Progenitor cell of endocrine pancreas (in vitro differentiated cells): ENCODE measurements around the gene ATXN3. TPM values are rescaled to one million over a fixed set of nuclear protein-coding genes. Genes with fewer than 3 reads are reported as not detected.

Experiments
- DNase-seq: peaks from one replicate; pipeline ENCODE4 v3.0.0; 2021; ENCODE audit warnings: low spot score; ENCODE audit not compliant: unreplicated experiment
- H3K27ac Mint-ChIP-seq: 2 replicates; pipeline ENCODE4 v1.8.0; 2021; ENCODE audit warnings: mild to moderate bottlenecking, moderate library complexity, mixed read lengths
- H3K27me3 Mint-ChIP-seq: 2 replicates; pipeline ENCODE4 v1.8.0; 2021; ENCODE audit warnings: mixed read lengths
- H3K36me3 Mint-ChIP-seq: 2 replicates; pipeline ENCODE4 v1.8.0; 2022; ENCODE audit warnings: mixed read lengths; ENCODE audit not compliant: insufficient read depth
- H3K4me1 Mint-ChIP-seq: 2 replicates; pipeline ENCODE4 v1.8.0; 2021; ENCODE audit warnings: low read depth, mixed read lengths
- H3K4me3 Mint-ChIP-seq: 2 replicates; pipeline ENCODE4 v1.8.0; 2021; ENCODE audit warnings: low read depth, mild to moderate bottlenecking, moderate library complexity, mixed read lengths
- H3K9me3 Mint-ChIP-seq: 2 replicates; pipeline ENCODE4 v1.8.0; 2021; ENCODE audit warnings: low read depth, mixed read lengths
- long read RNA-seq: library from polyadenylated mRNA; unstranded; transcript quantifications from one replicate; pipeline ENCODE4 v2.0.0, GENCODE V29; 2020
- total RNA-seq: library from RNA; stranded (reverse); gene quantifications from 2 replicates; pipeline ENCODE4 v1.2.1, GENCODE V29; 2021
- TF ChIP-seq, protein P1 (sequence below): fragments of 200-600 bp; sonication (generic); IDR thresholded peaks from one replicate; pipeline ENCODE4 v1.5.0; 2021; ENCODE audit warnings: antibody characterized with exemption, mild to moderate bottlenecking; ENCODE audit not compliant: unreplicated experiment

ATXN3 gene
- 31.9 and 33.4 TPM in 2 replicates for total RNA-seq
- long read RNA-seq, full-length matches to known transcripts: 24 of 48 reads
- long read RNA-seq, partial matches to known transcripts: 1 of 48 reads
- long read RNA-seq, other reads (novel, unspliced or antisense): 23 of 48 reads

DNA sequence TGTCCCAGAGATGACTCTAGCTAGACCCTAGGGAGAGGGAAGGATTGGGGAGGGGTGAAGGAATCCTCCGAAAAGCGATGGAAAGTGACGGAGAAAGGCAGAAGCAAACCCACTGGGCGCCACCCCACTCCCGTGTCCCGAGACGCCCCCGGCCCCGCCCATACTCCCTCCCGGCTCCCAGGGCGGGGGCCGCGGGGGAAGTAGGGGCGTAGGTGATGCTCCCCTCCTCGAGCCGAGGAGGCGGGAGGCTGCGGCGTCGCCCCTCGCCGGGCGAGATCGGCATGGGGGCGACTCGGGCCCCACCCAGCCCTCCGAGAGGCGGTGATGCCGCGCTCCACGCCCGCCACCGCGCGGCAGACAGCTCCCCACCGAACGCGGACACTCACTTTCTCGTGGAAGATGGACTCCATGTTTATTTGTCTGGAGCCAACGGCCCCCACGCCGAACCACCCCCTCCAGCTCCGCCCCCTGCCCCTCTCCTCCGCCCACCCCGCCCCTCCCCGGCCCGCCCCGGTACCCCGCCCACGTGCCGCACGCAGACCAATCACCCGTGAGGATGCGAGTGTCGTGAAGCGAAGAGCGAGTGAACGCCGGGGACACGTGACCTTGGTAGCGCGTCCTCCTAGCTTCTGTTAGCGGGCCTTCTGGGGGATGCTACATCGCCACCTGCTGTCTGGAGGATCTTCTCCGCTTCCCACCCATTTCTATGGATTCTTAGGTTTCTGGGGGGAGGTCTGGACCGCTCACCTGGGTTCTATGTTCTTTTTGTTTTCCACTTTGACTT is at the start of gene ATXN3:
ATXN3 (minus strand) TSS at position 440 of the 784 bp plus-strand sequence; CDS start at position 410, 30 bp downstream.
- H3K4me3 Mint-ChIP-seq: peak within 1 kb of the TSS; percentile 92
- peak; percentile 86 for DNase-seq
- H3K36me3 Mint-ChIP-seq: no peaks in the 10 kb centered on the region
- H3K27ac Mint-ChIP-seq: peak within 1 kb of the TSS; percentile 93
- H3K9me3 Mint-ChIP-seq: no peaks in the 10 kb centered on the region
- peaks cover 11% of the 10 kb centered on the region for H3K4me1 Mint-ChIP-seq
- peaks cover 7% of the 10 kb centered on the region for H3K27me3 Mint-ChIP-seq
- TF ChIP-seq, protein P1, sequence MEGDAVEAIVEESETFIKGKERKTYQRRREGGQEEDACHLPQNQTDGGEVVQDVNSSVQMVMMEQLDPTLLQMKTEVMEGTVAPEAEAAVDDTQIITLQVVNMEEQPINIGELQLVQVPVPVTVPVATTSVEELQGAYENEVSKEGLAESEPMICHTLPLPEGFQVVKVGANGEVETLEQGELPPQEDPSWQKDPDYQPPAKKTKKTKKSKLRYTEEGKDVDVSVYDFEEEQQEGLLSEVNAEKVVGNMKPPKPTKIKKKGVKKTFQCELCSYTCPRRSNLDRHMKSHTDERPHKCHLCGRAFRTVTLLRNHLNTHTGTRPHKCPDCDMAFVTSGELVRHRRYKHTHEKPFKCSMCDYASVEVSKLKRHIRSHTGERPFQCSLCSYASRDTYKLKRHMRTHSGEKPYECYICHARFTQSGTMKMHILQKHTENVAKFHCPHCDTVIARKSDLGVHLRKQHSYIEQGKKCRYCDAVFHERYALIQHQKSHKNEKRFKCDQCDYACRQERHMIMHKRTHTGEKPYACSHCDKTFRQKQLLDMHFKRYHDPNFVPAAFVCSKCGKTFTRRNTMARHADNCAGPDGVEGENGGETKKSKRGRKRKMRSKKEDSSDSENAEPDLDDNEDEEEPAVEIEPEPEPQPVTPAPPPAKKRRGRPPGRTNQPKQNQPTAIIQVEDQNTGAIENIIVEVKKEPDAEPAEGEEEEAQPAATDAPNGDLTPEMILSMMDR: peak; percentile 77

DNA sequence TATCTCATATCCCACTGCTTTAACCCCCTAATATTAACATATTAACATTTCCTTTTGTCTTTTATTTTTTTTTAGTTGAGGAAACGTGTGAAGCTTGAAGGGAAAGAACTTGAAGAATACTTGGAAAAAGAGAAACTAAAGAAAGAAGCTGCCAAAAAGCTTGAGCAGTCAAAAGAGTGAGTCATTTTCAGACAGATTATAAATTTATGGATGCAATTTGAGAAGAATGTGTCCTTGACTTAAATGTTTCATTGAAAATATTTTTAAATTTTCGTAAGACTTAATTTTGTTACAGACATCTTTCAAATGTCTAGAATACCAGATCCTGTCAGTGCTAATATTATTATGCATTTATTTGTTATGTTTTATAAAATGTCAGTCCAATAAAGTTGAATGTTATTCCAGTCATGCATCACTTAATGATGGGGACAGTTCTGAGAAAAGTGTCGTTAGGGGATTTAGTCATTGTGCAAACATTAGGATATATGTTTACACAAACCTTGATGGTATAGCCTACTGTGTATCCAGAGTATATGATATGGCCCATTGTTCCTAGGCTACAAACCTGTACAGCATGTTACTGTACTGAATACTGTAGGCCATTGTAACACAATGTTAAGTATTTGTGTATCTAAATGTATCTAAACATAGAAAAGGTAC is 48.0 kb upstream of the ATXN3 start:
- peaks cover 24% of the 10 kb centered on the region for H3K36me3 Mint-ChIP-seq
- no peaks in the 10 kb centered on the region for H3K9me3 Mint-ChIP-seq
- H3K4me3 Mint-ChIP-seq: no peak overlapping the region
- TF ChIP-seq, protein P1: no peak
- no peak overlapping the region for H3K27ac Mint-ChIP-seq
- DNase-seq: no peak
- H3K4me1 Mint-ChIP-seq: no peaks in the 10 kb centered on the region
- H3K27me3 Mint-ChIP-seq: no peaks in the 10 kb centered on the region

- TF ChIP-seq, protein P1: no peak
- Mint-ChIP-seq H3K9me3 (no peaks in the 10 kb centered on the region), H3K4me1 (no peaks in the 10 kb centered on the region), H3K27ac (no peak overlapping the region), H3K27me3 (no peaks in the 10 kb centered on the region), H3K4me3 (no peak overlapping the region), H3K36me3 (peaks cover 26% of the 10 kb centered on the region)
- DNase-seq: no peak
Observed at GRCh38 chr14:92153581-92153980, 47.2 kb upstream of the ATXN3 start.

GRCh38 chr14:92144708-92145107 is 38.3 kb upstream of the ATXN3 start:
- H3K9me3 Mint-ChIP-seq: no peaks in the 10 kb centered on the region
- H3K4me3 Mint-ChIP-seq: no peak overlapping the region
- H3K27me3 Mint-ChIP-seq: no peaks in the 10 kb centered on the region
- no peak for DNase-seq
- no peak overlapping the region for H3K27ac Mint-ChIP-seq
- TF ChIP-seq, protein P1: no peak
- no peaks in the 10 kb centered on the region for H3K4me1 Mint-ChIP-seq
- peaks cover 30% of the 10 kb centered on the region for H3K36me3 Mint-ChIP-seq

DNA sequence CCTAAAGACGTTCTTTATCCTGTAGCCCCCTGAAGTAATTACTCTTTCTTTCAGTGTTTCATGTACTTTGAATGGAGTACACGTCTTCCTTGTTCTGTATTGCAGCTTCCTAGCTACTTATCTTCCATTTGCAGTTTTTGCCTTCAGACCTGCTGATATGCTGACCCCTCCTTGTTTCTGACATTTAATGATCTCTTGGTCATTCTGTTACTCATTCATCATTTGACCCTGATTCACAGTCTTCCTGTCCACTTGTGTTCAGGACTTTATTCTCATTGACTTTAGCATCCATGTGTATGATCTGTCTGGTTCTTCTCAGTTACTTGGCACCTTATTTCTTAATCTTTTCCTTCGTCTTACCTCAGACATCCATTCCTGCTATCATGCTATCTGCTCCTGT is 37.6 kb upstream of the ATXN3 start:
- Mint-ChIP-seq H3K27me3 (no peaks in the 10 kb centered on the region), H3K27ac (no peak overlapping the region), H3K4me3 (no peak overlapping the region), H3K36me3 (peaks cover 27% of the 10 kb centered on the region), H3K4me1 (no peaks in the 10 kb centered on the region), H3K9me3 (no peaks in the 10 kb centered on the region)
- no peak for DNase-seq
- TF ChIP-seq, protein P1: no peak
